ENCODE data around the gene CFD. TPM values are rescaled to one million over a fixed set of nuclear protein-coding genes. Genes with fewer than 3 reads are reported as not detected.

Gene CFD
- total RNA-seq, 1 experiment from 2014 or later: 1.9 TPM

DNA sequence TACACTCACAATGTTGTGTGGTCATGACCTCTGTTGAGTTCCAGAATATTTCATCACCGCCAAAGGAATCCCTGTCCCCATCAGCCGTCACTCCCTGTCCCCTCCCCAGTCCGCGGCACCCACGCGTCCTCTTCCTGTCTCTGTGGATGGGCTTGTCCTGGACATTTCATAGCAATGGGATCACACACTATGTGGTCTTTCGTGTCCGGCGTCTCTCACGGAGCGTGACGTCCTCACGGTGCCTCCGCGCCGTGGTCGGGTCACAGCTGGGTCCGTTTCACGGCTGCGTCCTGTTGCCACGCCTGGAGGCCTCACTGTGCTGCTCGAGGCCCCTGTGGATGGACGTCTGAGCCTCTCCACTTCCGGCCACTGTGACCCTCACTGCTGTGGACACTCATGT is 25.2 kb upstream of the CFD start:
- Histone ChIP-seq H4K5ac (ENCODE audit: insufficient read length, low read depth, low read length) (no peak overlapping the region), H2BK5ac (ENCODE audit: insufficient read length, low read length) (no peak overlapping the region), H3K4me2 (ENCODE audit: insufficient read depth, insufficient read length, low read length) (no peak overlapping the region), H3K4me1 (ENCODE audit: insufficient read depth, low read length) (no peaks in the 10 kb centered on the region), H3K9me3 (ENCODE audit: control insufficient read depth, low read depth, low read length) (no peaks in the 10 kb centered on the region), H4K20me1 (ENCODE audit: control insufficient read depth, insufficient read depth, insufficient read length) (no peaks in the 10 kb centered on the region), H4K8ac (replicated peaks; ENCODE audit: insufficient read length, low read depth, low read length) (no peak overlapping the region), H3K56ac (ENCODE audit: insufficient read length, low read depth, low read length) (no peak overlapping the region), H2BK15ac (ENCODE audit: low read depth, low read length) (no peak overlapping the region), H3T11ph (ENCODE audit: low read length) (no peak overlapping the region), H2AK5ac (ENCODE audit: insufficient read length, low read length) (no peak overlapping the region), H2BK20ac (ENCODE audit: low read depth, low read length, poor library complexity, severe bottlenecking) (no peak overlapping the region), H3K14ac (ENCODE audit: insufficient read depth, low read length) (no peak overlapping the region; the same call in 1 of the 2 replicates), H3K23ac (ENCODE audit: insufficient read length, low read depth, low read length) (no peak overlapping the region), H3K27me3 (ENCODE audit: insufficient read depth, low read length) (no peaks in the 10 kb centered on the region), H3K4ac (ENCODE audit: low read depth, low read length) (no peak overlapping the region), H3K18ac (ENCODE audit: insufficient read length, low read depth, low read length) (no peak overlapping the region), H3K23me2 (ENCODE audit: insufficient read length, low read depth, low read length, poor library complexity, severe bottlenecking) (no peaks in the 10 kb centered on the region), H2BK12ac (ENCODE audit: insufficient read length, low read depth, low read length) (no peak overlapping the region), H2AFZ (ENCODE audit: low read length) (no peak overlapping the region), H3K79me1 (ENCODE audit: insufficient read depth, low read depth, low read length, poor library complexity, severe bottlenecking) (no peaks in the 10 kb centered on the region), H3K9ac (ENCODE audit: extremely low read depth, insufficient read length, low read length) (no peak overlapping the region), H3K27ac (ENCODE audit: insufficient read length, low read depth, low read length) (no peak overlapping the region), H3K79me2 (ENCODE audit: insufficient read depth, low read length) (no peaks in the 10 kb centered on the region), H4K91ac (ENCODE audit: insufficient read length, low read depth, low read length) (no peak overlapping the region), H2BK120ac (ENCODE audit: low read depth, low read length, poor library complexity, severe bottlenecking) (no peak overlapping the region)
- Mint-ChIP-seq H3K9me3 (no peaks in the 10 kb centered on the region; a peak in 1 of 5 replicates), H3K27me3 (ENCODE audit: low read depth) (peaks cover 8% of the 10 kb centered on the region), H3K4me1 (0 out of 4 replicates have a peak, but pooled peaks cover 0 to 3% of the 10 kb centered on the region in 2 experiments), H3K27ac (no peak overlapping the region; a peak in 1 of 7 replicates), H3K4me3 (no peak overlapping the region), H3K36me3 (ENCODE audit: insufficient read depth in 1 of 3, low read depth in 3 of 3) (no peaks in the 10 kb centered on the region)
- DNase-seq: no peak
- TF ChIP-seq, protein P1, sequence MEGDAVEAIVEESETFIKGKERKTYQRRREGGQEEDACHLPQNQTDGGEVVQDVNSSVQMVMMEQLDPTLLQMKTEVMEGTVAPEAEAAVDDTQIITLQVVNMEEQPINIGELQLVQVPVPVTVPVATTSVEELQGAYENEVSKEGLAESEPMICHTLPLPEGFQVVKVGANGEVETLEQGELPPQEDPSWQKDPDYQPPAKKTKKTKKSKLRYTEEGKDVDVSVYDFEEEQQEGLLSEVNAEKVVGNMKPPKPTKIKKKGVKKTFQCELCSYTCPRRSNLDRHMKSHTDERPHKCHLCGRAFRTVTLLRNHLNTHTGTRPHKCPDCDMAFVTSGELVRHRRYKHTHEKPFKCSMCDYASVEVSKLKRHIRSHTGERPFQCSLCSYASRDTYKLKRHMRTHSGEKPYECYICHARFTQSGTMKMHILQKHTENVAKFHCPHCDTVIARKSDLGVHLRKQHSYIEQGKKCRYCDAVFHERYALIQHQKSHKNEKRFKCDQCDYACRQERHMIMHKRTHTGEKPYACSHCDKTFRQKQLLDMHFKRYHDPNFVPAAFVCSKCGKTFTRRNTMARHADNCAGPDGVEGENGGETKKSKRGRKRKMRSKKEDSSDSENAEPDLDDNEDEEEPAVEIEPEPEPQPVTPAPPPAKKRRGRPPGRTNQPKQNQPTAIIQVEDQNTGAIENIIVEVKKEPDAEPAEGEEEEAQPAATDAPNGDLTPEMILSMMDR (conservative IDR thresholded peaks at IDR 0.05): no peak
- no CpG with 5 or more reads among the region's 24 CpGs for WGBS (ENCODE audit: extremely low coverage, insufficient read length, low lambda C conversion rate)

All from H9 (cell line).